NCI-H2171 (cell line): Measurements from ENCODE around the gene PSTPIP2.
"Not testable (repeated sequence)": the region's sequence is repeated elsewhere in the genome, so short reads cannot be mapped to it uniquely, and the experiment has no call there.

Experiments used
- DNase-seq: peaks from one replicate; lab custom pipeline; 2025; lab: John Stamatoyannopoulos, UW

The PSTPIP2 gene

DNA sequence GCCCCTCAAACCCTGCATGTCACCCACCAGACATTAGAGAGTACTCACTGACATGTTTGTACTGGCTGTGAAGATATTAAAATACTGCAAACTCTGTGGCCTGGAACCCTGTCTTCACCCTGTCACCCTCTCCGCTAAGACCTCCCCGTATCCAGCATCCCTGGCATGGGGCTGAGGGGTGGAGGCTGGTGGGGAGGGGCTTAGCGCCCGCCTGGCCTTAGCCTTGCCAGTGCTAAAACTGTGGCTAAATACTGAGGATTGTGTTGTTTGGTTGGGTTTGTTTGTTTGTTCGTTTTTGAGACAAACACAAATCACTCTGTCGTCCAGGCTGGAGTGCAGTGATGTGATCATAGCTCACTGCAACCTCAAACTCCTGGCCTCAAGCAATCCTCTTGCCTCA is 1.8 kb downstream of the PSTPIP2 start:
- DNase-seq, result no peak

DNA sequence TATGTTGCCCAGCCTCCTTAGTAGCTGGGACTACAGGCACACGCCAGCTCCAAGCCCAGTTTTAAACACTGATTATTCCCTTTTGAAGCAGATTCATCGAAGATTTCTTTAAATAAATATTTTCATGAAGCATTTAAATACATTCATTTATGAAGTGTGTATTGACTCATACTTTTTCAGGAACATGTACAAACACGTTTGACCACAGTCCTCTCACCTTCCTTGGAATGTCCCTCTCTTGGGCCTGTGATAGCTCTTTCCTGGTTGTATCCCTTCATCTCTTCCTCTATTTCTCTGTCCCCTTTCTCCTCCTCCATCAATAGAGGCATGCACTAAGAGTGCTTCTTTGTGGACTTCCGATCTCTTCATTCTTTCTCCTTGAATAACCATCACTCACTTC is 2.5 kb downstream of the PSTPIP2 start:
- DNase-seq, result no peak

DNA sequence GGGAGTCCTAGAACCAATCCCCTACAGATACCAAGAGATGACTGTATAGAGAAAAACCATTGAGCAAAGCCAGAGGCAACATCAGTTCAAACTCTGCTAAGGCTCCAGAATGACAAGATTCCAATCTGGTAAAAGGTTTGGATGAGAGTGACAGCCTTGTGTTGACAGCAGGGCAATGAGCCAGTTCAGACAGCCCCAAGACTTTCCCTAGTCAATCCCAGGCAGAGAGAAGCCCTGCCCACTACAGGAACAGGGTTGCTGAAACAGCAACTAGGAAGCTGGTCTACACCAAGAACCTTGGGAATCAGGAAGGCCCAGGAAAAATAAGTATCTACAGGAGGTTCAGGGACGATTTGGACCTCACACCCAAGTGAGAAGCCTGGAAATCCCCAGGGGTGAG is 3.3 kb downstream of the PSTPIP2 start:
- no peak for DNase-seq

DNA sequence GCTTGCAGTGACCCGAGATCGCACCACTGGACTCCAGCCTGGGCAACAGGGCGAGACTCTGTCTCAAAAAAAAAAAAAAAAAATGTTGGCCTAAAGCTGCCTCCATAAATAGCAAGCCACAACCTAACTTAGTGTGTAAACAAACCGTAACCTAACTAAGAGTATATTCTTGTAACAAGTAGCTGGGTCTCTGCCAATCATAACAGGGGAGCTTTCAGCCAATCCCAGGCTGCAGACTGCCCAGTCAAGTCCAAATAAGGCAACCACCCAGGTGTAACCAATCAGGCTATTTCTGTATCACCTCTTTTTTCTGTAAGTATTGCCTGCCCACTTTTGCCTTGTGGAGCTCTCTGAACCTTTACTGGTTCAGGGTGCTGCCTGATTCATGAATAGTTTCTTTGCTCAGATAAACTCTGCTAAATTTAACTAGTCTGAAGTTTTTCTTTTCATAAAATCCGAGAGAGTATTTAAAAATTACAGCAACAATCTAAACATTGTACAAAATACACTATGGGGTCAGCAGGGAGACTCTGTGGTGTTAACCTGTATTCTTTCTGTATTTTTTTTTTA is 4.5 kb downstream of the PSTPIP2 start:
- no peak for DNase-seq

DNA sequence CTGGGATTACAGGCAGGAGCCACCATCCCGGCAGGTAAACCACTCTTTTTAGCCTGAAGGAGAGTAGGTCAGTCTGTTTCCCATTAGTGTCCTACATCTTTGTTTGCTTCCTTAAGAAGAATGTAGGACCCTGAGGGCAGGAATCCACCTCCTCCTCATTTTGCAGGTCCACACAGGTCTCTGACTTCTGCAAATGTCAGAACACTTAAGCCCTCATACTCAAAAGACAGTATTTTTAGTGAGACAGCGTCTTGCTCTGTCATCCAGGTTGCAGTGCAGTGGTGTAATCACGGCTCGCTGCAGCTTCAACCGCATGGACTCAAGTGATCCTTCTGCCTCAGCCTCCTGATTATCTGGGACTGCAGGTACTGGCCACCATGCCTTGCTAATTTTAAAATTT is 9.3 kb downstream of the PSTPIP2 start:
- no peak for DNase-seq

DNA sequence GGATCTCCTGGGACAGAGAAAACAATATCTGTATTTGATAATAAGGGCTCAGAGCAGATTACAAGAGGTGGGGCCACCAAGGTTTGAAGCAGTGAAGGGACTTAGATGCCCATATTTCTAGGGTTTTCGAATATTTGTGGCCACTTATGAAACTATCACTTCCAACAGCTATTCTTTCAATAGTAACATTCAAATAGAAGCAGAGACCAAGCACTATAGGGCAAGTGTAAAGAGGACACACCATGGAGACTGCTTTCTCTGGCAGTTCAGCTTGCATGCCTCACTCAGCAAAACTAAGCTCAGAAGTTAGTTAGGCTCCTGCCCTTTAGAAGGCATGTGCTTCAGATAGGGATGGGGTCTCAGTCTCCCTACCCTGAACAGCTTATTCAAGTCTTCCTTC is 10.3 kb downstream of the PSTPIP2 start:
- no peak for DNase-seq

DNA sequence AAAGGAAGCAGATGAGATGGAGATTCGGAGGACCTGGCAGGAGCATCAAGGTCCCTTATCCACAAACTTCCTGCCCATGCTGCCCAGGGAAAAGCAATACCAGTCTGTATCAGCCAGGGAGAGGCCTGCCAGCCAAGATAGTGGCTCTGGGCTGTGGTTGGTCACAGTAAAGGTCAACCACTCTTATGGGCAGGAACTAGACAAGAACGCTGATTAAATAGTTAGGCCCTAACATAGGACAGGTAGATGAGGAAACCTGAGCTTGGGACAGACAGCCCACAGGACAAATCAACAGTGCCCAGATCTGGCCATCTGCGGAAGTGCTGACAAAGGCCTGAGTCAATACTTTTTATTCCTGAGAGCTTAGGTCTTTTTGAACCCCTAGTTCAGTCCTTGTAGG is 10.7 kb downstream of the PSTPIP2 start:
- no peak for DNase-seq

DNA sequence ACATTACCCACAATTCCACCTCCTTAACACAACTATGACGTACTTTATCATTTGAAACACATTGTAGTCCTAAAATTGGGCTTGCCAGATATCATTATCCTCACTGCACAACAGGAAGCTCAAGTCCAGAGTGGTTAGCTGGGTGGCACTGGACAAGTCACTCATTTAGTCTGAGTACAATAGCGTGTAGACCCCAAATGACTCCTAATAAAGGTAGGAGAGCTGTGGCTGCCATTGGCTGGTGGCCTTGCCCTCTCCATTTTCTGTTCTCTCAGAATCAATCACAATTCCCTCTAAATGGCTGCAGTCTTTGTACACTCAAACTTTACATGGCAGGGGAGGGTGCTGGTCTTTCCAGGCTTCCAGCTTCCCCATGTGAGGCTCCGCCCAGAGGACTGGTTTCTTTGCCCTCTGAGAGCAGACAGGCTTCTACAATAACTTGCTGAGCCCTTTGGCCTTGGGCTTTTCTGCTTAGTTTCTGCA is 11.7 kb downstream of the PSTPIP2 start:
- DNase-seq, result no peak

DNA sequence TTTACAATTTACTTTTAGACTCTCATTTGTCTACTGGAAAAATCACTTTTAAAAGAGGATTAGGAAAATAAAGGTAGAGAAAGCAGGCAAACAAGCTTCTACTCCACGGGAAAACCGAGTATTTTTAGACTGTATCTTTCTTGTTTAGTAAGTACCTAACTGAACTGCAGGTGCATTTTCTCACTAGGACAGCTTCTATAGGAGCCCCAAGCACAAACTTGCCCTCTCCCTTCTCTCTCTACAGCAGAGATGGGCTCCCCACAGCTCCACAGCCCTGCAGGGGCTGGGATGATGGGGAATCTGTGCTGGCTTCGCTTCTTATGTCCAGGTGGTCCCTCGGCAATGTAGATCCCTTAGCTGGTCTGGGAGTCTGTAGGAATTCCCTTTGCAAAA is 16.2 kb downstream of the PSTPIP2 start:
- DNase-seq, result no peak

DNA sequence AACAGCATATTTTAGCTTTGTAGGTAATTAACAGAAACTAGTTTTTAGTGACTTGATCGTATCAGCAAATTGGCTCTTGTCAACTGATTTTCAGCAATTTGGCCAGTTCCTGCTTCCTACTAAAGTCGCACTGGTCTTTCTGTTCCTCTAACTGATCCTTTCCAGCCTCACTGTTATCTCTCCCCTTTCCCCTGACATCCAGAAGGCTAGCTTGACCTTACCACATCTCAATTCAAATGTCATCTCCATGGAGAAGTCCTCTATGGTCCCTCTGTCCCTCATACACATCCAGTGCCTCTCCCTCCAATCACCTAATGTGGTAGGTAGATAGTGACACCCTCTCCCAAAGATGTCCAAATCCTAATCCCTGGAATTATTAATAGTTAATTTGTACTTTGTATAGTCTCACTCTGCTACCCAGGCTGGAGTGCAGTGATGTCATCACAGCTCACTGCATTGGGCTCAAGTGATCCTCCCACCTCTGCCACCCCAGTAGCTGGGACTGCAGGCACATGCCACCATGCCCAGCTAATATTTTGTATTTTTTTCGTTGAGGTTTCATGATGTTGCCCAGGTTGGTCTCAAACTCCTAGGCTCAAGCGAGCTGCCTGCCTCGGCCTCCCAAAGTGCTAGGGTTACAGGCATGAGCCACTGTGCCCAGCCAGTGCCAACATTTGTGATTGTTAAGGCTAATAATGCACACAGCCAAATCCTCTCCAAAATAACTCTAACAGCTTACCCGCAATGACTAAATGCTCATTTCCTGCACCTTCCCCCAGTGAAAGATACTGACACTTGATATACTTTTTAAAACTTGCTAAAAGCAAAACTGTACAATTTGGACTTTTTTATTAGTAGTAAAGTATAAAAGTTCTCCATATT is 16.9 kb downstream of the PSTPIP2 start:
- no peak for DNase-seq

DNA sequence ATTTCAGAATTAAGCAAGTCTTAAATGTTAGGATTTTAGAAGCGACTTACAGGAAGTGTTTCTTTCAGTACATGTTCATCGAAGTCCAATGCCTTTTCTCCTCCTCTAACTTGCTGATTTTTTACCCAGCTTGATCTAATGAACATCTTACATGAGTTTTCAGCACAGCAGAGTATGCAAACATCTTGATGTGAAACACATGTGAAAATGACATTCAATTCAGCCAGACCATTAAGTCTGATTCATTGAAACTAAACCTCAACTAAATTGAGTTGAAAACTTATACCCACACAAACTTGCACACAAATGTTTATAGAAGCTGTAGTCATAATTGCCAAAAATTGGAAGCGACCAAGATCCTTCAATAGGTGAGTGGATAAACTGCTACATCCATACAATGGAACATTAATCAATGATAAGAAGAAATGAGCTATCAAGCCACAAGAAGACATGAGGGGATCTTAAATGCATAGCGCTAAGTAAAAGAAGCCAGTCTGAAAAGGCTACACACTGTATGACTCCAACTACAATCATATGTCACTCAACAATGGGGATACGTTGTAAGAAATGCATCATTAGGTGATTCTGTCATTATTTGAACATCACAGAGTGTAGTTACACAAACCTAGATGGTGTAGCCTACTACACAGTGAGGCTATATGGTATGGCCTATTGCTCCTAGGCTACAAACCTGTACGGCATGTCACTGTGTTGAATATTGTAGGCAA is 18.5 kb downstream of the PSTPIP2 start:
- DNase-seq, result no peak

DNA sequence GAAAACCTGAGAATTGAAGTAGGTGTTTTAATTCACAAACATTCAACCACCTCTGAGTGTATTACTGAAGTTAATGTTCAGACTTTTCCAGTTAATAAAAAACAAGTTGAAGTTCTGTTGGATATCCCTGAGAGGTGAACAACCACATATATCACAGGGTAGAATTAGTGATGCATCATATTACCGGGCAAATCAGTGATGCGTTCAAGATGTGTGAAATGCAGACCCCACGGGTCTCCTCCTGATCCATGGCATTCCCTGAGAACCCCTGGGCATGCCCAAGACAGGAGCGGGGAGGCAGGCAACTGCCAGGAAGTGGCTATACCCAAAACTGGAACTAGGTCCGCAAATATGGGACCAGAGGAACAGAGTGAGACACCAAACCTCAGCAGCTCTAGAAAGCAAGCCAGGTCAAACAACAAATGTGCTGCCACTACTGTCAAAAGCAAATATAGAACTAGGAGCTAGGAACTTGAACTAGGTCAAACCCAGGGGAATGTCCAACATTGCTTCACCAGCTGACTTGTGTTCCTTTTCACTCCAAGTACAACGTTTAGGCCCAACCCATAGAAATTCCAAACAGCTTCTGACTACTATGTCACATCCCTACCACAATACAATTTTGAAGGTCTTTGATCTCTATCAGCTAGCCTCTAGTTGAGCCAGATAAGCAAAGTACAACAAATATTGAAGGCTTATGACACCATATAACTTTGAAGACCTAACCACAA is 20.2 kb downstream of the PSTPIP2 start:
- no peak for DNase-seq

DNA sequence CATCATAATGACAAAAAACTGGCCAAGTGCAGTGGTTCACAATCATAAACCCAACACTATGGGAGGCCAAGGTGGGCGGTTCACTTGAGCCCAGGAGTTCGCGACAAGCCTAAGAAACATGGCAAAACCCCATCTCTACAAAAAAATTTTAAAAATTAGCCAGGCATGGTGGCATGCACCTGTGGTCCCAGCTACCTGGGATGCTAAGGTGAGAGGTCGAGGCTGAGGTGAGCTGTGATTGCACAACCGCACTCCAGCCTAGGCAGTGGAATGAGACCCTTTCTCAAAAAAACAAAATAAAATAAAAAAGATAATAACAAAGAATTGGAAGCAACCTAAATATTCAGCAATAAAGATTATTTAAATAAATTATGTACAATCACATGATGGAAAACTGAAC is 21.8 kb downstream of the PSTPIP2 start:
- no peak for DNase-seq

DNA sequence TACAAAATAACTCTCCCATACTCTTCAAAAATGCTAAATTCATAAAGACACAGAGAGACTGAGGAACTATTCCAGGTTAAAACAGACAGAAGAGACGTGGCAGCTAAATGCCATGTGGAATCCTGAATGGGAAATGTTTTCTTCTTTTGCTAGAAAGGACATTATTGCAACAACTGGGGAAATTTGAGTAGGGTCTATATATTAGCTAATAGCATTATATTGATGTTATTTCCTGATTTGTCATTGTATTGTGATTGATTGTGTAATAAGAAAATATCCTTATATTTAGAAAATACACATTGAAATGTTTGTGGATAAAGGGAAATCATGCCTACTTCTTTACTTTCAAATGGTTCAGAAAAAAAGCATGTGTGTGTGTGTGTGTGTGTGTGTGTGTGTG is 23.4 kb downstream of the PSTPIP2 start:
- DNase-seq, result no peak

DNA sequence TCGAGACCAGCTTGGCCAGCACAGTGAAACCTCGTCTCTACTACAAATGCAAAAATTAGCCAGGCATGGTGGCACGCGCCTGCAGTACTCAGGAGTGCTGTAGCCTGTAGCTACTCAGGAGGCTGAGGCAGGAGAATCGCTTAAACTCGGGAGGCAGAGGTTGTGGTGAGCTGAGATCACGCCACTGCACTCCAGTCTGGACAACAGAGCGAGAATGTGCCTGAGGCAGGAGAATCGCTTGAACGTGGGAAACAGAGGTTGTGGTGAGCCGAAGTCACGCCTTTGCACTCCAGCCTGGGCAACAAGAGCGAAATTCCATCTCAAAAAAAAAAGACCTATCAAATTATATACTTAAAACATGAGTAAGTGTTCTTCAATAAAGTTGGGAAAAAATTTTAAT is 24.7 kb downstream of the PSTPIP2 start:
- DNase-seq, result not testable (repeated sequence)

DNA sequence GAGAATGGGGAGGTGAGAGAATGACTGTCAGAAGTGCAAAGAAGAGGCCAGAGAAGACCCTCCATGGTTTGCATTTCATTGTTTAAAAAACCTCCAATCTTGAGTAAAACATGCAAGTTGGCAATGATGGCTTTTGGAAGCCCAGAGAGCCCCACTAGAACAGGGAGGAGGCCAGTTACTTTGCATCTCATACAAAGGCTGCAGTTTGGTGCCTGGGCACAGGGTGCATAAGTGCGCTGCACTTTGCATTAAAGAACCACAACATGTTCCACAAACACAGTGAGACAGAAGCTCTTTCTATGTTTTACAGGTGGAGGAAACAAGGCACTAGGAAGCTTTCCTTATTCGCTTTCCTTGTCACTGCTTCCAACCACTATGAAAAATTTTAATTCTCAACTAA is 25.4 kb downstream of the PSTPIP2 start:
- DNase-seq, result no peak

DNA sequence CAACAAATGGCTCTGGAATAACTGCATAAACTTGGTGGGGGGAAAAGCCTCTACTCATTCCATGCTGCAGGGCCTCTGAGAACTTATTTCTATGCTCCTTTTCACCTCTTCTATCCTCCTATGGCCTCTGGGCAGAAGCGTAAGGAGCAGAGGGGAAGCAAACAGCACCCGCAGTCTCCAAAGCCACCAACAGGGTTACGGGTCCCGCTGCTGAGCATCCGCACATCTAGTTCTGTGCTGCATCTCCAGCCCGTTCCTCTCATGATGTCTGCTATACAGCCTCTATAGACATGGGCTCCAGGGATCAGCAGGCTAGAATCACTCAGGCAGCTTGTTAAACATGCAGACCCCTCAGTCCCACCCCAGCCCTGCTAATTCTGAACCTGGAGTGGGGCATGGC is 25.9 kb downstream of the PSTPIP2 start:
- DNase-seq, result no peak

DNA sequence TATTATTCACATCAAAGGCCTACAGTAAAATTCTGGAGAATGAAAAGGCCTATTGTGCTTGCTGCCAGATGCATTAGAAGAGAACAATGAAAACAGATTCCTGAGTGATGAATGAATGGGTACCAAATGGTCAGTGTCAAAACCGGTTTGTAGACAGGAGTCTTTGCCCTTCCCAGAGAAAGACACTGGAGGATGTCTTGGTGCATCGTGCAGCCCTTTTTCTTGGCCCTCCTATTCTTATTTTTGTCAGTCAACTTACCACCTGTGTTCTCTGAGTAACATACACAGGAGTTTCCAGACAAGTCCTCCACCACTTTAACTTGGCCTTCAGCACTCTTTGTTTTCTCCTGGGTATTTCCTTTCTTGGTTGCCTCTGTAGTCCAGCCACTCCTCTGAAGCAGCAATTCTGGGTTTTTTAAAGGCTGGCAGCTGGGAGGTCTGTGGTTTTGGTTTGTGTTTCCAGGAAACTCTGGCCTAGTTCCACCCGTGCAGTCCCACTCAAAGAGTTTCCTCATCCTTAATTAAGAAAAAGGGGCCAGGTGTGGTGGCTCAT is 29.4 kb downstream of the PSTPIP2 start:
- no peak for DNase-seq

DNA sequence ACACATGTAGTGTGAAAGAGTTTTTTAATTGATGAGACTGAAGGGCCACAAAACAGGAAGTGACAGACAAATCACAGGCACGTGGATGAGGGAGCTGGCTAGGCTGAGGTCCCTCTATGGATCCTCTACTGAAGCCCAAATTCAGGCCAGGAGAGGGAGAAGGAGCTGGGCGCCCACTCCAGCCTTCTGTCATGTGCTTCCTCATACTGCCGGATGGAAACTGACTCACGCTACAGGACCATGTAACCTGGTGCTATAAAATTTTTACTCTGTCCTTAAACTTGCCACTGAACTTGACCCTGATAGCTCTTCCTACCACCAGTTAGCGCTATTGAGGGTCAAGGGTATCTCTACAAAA is 31.3 kb downstream of the PSTPIP2 start:
- no peak for DNase-seq

DNA sequence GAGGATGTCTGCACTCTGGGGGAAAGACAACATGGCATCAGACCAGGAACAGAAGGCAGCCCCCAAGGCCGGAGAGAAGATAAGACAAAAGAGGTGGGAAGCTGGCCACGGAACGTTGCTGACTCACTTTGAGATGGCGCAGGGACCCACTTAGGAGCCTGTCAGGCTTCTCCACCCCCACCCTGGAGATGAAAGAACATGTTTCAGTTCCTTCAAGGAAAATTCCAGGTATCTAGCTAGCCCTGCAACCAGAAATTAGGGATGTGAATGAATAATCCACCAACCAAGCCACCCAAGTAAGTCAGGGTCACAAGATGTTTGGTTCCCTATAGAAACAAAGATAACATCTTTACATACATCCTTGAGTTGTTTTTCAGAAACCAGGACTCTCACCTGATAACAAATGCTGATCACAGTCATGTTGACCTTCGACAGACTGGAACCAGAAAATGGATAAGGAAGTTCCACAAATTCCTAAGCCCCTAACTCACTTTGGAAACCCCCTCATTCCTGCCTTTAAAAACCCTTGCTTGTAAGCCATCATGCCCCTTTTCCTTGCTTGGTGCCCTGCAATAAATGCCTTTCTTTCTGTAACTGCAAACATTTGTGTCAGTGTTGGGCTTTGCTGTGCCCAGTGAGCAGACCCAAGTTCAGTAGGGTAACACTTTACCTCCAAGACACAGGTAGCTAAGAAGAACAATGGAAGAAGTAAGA is 31.9 kb downstream of the PSTPIP2 start:
- no peak for DNase-seq

DNA sequence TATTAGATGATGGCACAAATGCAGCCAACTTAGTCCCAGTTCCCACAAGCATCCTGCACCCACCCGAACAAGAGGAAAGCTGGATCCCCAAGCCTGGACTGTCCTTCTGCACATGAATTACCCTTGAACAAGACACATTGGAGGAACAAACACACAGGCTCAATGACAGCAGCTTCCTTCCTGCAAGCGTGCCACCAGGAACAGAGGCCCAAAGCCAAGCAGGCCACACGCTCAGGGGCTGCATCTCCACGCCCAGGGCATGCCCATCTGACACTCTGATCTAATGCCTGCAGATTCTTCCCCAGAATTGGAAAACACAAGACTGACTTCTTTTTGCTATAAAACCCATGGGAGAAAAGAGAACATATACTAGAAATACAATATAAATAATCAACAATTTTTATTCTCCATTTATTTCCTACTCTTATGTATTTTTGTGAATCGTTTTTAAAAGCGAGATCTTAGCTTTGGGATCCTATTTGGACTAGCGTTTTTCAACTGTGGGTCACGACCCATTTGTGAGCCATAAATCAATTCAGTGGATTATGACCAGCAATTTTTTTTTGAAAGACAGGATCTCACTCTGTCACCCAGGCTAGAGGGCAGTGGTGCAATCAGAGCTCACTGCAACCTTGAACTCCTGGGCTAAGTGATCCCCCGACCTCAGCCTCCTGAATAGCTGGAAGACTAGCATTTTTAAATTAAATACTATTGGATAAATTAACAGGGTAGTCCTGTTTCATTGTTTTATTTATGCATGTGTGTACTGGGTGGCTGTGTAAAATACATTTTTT is 34.4 kb downstream of the PSTPIP2 start:
- no peak for DNase-seq
